NCI-H1092 treated with DMSO at 0.1 percent for 48 hours (cell line): ENCODE results near the gene ADPRH.
A peak's percentile ranks its signal among the peaks of the same experiment; 100 is the strongest.
"Not testable (repeated sequence)": the region's sequence is repeated elsewhere in the genome, so short reads cannot be mapped to it uniquely, and the experiment has no call there.

Experiments used
- DNase-seq: peaks from one replicate; lab custom pipeline; 2025; lab: John Stamatoyannopoulos, UW

Gene ADPRH

GRCh38 chr3:119579366-119580066 lies at the start of gene ADPRH:
TSS of gene ADPRH (plus strand) at chr3:119579492. CDS start at chr3:119582170, 2,678 bp downstream.
- DNase-seq = peak; percentile 31

GRCh38 chr3:119529883-119530282 lies 49.4 kb upstream of the ADPRH start:
- DNase-seq = no peak

GRCh38 chr3:119530456-119530855 lies 48.8 kb upstream of the ADPRH start:
- DNase-seq = no peak

GRCh38 chr3:119531151-119531550 lies 48.1 kb upstream of the ADPRH start:
- no peak for DNase-seq

GRCh38 chr3:119534296-119534695 lies 45.0 kb upstream of the ADPRH start:
- no peak for DNase-seq

GRCh38 chr3:119536757-119537156 lies 42.5 kb upstream of the ADPRH start:
- no peak for DNase-seq

GRCh38 chr3:119538772-119539171 lies 40.5 kb upstream of the ADPRH start:
- no peak for DNase-seq

- no peak for DNase-seq
These were observed 37.7 kb upstream of the ADPRH start for GRCh38 chr3:119541547-119541946.

GRCh38 chr3:119542168-119542767 lies 37.0 kb upstream of the ADPRH start:
- DNase-seq = no peak

- DNase-seq = no peak
These were observed 36.1 kb upstream of the ADPRH start for GRCh38 chr3:119543147-119543546.

- no peak for DNase-seq
These were observed 32.1 kb upstream of the ADPRH start for GRCh38 chr3:119547227-119547626.

- DNase-seq = no peak
These were observed 31.0 kb upstream of the ADPRH start for GRCh38 chr3:119548341-119548740.

GRCh38 chr3:119550192-119550910 lies 28.9 kb upstream of the ADPRH start:
- no peak for DNase-seq

- DNase-seq = no peak
These were observed 27.7 kb upstream of the ADPRH start for GRCh38 chr3:119551598-119551997.

- not testable (repeated sequence) for DNase-seq
These were observed 26.4 kb upstream of the ADPRH start for GRCh38 chr3:119552928-119553327.

GRCh38 chr3:119553823-119554415 lies 25.4 kb upstream of the ADPRH start:
- DNase-seq = no peak

GRCh38 chr3:119555309-119555735 lies 24.0 kb upstream of the ADPRH start:
- no peak for DNase-seq

GRCh38 chr3:119555929-119556328 lies 23.4 kb upstream of the ADPRH start:
- DNase-seq = no peak

GRCh38 chr3:119557192-119557876 lies 22.0 kb upstream of the ADPRH start:
- DNase-seq = no peak

- no peak for DNase-seq
These were observed 21.4 kb upstream of the ADPRH start for GRCh38 chr3:119557877-119558269.

GRCh38 chr3:119558626-119559317 lies 20.5 kb upstream of the ADPRH start:
- no peak for DNase-seq
